Activated CD8-positive, alpha-beta memory T cell treated with anti-CD3 and anti-CD28 coated beads for 1 hour (primary cell): Measurements from ENCODE around the gene PPM1J.
"Not testable (repeated sequence)": the region's sequence is repeated elsewhere in the genome, so short reads cannot be mapped to it uniquely, and the experiment has no call there.

Experiments used
- DNase-seq, 2 donors: peaks; one replicate each; pipeline ENCODE4 v3.0.0-alpha.2; 2020; ENCODE audit warnings: low read depth in 1 of 2; ENCODE audit errors: extremely low read depth in 1 of 2

The PPM1J gene

GRCh38 chr1:112715264-112716053, at the start of gene PPM1J:
PPM1J (minus strand) TSS chr1:112715332; CDS start chr1:112715301, 31 bp downstream.
- peak; percentile 84 to 93 for DNase-seq

GRCh38 chr1:112762541-112763500, 47.7 kb upstream of the PPM1J start:
- DNase-seq, result no peak

- DNase-seq, result no peak
These were observed 46.8 kb upstream of the PPM1J start for GRCh38 chr1:112761714-112762480.

- no peak for DNase-seq
These were observed 44.1 kb upstream of the PPM1J start for GRCh38 chr1:112759228-112759627.

DNA sequence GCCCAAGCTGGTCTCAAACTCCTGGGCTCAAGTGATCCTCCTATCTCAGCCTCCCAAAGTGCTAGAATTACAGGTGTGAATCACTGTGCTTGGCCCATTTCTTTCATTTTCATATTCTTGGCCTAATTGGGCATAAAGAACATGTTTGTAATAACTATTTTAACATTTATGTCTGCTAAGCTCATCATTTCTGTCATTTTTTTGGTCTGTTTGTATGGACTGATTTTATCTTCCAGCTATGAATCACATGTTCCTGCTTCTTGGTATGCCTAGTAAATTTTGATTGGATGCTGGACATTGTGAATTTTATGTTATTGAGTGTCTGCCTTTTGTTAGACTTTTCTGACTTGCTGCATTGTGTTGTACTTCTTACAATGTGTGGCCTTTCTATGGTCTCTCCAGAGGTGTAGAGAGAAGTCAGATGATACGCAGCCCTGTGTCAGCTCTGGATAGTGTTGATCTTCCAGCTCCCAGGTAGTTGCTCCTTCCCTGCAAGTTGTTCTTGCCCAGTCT, 39.0 kb upstream of the PPM1J start:
- DNase-seq, result no peak

DNA sequence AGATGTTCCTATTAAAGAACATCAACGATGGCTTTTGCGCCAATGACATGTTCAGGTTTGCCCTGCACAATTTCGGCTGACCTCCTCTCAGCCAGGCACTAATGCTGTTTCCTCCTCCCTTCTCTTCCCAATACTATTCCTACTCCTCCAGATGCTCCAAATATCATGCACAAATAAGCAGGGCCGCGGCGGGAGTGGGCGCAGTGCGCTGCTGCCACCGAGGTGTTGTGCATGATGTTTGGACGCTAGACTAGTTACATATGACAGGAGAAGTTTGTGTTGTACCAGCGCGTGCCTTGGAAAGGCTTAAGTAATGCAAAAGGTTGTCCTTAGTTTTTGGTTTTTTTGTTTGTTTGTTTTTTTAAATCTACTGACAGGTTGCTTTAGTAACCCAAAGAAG, 33.3 kb upstream of the PPM1J start:
- DNase-seq, result no peak

DNA sequence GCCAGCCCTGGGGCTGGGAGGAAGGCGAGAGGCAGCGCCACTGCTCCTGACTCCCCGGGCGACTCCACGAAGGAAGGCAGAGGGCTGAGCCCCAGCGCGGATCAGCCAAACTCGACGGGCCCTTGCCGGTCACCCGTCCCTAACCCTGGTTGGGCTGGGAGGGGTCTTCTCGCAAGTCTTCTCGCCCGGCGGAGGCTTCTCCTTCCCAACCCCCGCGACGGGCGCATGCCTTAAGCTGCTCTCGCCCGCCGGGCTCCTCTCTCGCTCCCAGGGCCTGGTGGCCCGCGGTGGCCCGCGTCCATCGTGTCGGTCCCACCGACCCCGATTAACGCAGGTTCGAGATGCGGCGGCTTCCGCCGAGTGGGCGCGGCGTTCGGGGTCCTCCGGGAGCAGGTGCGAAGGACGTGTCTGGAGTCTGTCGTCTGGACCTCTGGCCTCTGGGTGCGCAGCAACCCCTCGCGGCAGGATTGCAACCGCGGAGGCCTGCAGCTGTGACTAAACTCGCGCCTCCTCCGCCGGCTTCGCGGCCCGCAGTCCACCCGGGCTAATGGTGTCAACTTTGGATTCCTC, 29.0 kb upstream of the PPM1J start:
- no peak for DNase-seq

GRCh38 chr1:112743174-112744008, 28.3 kb upstream of the PPM1J start:
- DNase-seq, result no peak

DNA sequence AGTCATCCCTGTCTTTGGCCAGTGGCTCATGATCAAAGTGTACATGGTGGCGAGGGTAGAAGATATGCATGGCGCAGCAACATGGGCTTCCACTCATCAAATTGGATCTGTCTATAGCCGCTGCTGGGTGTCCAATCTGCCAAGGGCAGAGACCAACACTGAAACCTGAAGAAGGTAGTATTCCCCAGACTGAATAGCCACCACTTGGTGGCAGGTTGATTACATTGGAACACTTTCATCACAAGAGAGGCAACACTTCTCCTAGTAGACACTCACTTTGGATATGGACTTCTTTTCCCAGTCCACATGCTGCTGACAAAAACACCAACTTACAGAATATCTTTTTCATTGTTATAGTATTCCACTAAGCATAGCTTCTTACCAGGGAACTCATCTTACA, 22.4 kb upstream of the PPM1J start:
- no peak for DNase-seq

GRCh38 chr1:112735752-112736151, 20.6 kb upstream of the PPM1J start:
- no peak for DNase-seq

GRCh38 chr1:112731451-112731850, 16.3 kb upstream of the PPM1J start:
- no peak for DNase-seq

GRCh38 chr1:112729909-112730308, 14.8 kb upstream of the PPM1J start:
- DNase-seq, result no peak

GRCh38 chr1:112729011-112729410, 13.9 kb upstream of the PPM1J start:
- DNase-seq, result not testable (repeated sequence)

GRCh38 chr1:112728306-112728971, 13.3 kb upstream of the PPM1J start:
- not testable (repeated sequence) for DNase-seq

- DNase-seq, result no peak
These were observed 12.6 kb upstream of the PPM1J start for GRCh38 chr1:112727716-112728115.

- not testable (repeated sequence) for DNase-seq
These were observed 9.1 kb upstream of the PPM1J start for GRCh38 chr1:112724240-112724639.

- no peak for DNase-seq
These were observed 8.3 kb upstream of the PPM1J start for GRCh38 chr1:112723511-112723839.

GRCh38 chr1:112722601-112723510, 7.7 kb upstream of the PPM1J start:
- DNase-seq, result no peak
